GM21717 (cell line): Measurements from ENCODE around the gene EDIL3.
"Not testable (repeated sequence)": the region's sequence is repeated elsewhere in the genome, so short reads cannot be mapped to it uniquely, and the experiment has no call there.

Experiments used
- ATAC-seq: cut with Tn5 transposase; IDR thresholded peaks from one replicate; pipeline ENCODE4 v1.9.1; 2021; ENCODE audit warnings: mild to moderate bottlenecking, moderate library complexity; ENCODE audit not compliant: unreplicated experiment

The EDIL3 gene

DNA sequence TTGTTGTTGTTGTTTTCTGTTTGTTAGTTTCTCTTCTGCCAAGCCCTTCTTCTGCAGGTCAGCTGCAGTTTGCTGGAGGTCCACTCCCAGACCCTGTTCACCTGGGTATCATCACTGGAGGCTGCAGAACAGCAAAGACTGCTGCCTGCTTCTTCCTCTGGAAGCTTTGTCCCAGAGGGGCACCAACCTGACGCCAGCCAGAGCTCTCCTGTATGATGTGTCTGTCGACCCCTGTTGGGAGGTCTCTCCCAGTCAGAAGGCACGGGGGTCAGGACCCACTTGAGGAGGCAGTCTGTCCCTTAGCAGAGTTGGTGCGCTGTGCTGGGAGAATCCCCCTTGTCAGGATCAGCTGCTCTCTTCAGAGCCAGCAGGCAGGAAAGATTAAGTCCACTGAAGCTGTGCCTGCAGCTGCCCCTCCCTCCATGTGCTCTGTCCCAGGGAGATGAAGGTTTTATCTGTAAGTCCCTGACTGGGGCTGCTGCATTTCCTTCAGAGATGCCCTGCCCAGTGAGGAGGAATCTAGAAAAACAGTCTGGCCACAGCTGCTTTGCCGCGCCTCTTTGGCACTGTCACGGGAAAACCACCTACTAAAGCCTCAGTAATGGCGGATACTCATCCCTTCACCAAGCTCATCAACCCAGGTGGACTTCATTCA lies 299.2 kb downstream of the EDIL3 start:
- no peak for ATAC-seq

DNA sequence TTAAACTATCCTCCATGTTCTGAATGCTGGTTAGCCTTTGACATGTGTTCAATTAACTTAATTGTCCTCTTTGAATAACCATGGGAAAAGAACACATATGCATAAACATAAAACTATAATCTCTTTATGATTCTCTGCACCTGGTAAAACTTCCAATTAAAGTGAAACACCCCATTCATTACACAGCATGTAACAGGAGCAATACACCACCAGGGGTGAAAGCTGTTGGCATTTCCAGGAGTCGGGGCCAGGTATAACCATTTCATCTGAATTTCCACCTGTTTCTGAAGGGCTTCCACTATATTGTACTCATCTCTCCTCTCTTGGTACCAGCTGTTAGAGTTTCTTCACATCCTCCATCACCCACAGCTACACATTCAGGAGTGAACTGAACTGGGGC lies 303.8 kb downstream of the EDIL3 start:
- ATAC-seq, result no peak

DNA sequence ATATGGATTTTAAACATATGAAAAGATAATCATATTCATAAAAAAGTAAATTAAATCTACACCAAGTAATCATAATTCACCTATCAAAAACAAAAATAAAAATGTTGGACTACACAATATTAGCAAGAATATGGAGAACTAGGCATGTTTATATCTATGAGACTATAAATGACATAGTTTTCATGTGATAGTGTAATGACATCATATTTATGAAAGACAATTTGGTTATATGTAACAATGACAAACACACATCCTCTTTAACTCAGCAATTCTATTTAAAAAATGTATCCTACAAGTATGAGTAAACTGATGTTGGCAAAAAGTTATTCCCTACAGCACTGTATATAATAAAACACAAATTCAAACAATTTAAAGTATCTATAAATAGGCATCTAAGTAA lies 312.3 kb downstream of the EDIL3 start:
- no peak for ATAC-seq

DNA sequence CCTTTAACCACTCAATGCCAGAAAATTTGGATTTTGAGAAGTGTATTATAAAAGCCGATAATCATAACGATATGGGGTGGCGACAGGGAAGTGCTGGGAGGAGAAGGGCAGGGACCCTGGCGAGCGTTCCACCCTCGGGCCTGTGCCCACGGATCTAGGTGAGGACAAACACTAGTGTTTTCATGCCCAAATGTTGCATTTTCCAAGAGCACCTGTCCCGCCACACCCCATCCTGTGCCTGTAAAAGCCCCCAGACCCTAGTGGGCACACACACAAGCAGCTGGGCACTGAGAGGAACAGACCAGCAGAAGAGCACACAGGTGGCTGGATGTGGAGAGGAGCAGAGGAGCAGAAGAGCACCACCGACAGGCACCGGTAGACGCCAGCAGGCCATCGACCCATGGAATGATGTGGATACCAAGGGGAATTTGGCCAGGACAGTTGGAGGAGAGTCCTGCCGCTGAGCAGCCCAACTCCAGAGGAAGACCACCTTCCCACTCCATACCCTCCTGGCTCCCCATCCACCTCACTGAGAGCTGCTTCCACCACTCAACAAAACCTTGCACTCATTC lies 315.0 kb downstream of the EDIL3 start:
- no peak for ATAC-seq

DNA sequence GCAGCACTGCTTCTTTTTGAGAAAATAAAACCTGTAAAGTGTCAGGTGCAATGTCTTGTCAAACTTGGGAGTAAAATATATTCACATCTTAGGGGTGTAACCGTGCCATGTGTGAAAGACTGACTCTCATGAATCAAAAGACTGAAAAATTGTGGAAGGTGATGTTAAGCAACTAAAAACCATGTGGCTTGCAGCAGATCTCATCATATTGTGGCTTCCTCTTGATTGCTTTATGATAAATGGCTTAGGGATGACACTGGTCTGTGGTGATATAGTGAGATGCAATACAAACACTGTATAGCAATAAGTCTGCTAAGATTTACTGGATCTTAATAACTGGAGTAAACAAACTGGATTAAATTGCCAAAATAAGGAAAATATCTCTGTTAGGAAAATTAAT lies 321.6 kb downstream of the EDIL3 start:
- ATAC-seq, result no peak

DNA sequence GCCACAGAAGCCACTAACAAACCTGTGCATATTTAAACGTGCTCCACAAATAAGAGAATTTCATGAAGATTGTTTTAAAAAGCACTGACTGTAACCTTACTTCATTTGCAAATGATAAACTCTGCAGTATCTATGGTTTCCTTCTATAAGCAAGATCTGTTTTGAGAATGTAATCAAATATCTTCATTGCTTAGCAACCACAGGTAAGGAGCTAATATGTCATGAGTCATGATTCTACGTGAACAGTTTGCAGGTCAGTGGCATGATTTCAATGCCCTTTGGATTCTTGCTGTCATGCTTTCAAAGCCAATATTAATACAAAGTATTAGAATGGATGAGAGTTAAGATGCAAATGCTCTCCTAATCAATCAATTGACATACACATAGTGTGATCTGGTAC lies 325.0 kb downstream of the EDIL3 start:
- ATAC-seq, result no peak

DNA sequence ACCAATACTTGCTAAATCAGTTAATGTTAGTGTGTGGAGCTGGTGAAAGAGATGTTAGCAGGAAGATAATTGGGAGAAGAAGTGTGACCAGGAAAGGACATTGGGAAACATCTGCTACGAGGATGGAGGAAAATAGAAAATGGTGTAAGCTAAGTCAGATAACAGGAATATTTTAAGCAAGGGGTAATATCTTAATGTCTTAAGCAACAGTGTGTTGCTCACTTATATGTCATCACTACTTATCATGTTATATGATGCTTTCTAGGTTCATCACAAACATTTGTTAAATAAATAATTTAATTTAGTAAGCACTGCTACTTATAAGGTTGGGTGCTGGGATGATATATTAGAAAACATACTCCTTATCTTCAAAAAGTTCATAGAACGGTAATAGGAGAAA lies 326.1 kb downstream of the EDIL3 start:
- no peak for ATAC-seq

DNA sequence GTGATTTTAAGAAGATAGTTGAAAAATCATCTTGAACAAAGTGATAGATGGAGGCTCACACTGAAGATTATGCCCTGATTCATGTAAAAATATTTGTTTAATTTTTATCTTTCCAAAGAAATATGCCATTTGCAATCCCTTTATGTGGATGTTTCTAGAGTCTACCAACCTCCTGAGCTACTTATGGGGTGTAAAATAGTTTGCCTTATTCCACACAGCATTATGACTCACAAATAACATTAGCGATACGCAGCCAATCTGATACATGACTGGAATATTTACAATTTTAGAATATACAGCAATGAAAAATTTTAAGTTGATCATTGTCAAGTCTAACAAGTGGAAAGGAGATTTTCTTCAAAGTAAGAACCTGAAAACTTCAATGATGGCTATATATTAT lies 327.5 kb downstream of the EDIL3 start:
- no peak for ATAC-seq

DNA sequence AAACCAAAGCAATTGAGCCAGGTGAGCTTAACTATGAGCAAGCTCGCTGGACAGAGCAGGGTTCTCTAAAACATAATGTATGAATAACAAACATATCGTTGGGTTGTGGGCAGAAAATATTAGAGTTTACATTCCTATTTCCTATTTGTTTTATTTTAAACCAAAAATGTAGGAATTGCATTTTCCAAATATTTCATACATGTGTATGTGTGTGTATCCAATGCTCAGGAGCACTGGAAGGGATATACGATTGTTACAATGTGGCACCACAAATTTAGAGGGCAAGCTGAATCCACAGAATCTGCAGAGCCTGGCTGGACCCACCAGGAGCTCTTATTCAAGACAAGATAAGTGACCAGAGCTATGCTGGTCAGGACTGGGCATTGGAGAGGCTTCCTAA lies 338.7 kb downstream of the EDIL3 start:
- no peak for ATAC-seq

DNA sequence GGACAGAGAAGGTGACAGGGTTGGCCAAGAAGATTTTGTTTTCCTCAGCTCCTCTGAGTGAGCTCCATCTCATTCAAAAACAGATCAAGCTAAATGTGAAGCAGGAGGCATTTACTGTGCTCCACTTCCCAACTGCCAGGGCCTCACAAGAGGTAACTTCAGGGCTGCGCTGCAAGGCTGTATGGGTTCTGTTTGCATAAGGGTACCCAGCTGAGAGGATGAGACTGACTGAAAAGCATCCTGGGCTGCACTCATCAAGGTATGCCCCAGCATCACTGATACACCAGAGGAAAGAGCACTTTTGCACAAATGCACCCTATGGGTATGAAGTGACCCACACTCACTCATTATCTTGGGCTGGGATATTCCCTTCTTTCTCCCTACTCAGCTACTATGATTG lies 347.8 kb downstream of the EDIL3 start:
- no peak for ATAC-seq

DNA sequence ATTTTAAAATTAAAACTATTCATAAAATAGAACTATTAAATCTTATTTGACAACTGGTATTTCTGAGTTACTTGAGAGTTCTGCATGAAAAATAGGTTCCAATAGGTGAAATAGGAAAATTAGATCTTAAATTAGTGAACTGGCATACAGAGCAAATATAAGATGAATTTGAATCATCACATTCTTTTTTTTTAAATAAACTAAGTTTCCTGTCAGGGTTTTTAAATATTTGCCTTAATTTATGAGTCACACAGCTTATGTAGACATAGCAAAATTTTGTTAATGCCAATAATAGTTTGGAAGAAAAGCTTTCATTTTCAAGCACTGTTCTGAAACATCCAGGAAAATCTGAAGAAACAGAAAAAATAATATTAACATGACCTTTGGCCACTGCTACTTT lies 352.4 kb downstream of the EDIL3 start:
- ATAC-seq, result no peak

DNA sequence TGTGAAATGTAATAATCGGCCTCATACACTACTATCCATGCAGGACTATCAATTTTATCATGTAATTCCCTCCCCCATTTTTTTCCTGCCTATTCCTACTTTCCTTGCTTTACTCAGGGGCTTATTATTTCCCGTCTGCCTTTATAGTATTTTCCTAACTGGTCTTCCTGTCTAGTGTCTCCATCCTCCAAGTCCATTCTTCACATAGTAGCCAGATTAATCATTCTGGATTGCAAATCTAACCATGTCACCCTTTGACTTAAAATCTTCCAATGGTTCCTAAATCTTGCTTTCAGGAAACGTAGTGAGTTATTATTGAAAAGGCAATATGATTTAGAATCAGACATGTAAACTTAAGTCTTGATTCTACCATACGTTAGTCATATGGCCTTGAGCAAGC lies 356.6 kb downstream of the EDIL3 start:
- ATAC-seq, result no peak

DNA sequence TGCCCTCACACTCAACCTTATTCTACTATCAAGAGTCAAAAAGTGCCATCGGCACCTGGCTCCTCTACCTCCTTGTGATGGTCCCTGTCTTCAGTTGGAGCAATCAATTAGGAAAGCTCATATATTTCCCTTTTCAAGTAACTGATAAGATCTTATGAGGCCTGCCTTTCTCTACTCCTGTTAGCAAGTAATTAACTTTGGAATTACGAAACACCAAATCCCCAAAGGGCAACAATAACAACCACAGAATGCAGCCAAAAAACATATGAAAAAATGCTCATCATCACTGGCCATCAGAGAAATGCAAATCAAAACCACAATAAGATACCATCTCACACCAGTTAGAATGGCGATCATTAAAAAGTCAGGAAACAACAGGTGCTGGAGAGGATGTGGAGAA lies 366.2 kb downstream of the EDIL3 start:
- ATAC-seq, result not testable (repeated sequence)

DNA sequence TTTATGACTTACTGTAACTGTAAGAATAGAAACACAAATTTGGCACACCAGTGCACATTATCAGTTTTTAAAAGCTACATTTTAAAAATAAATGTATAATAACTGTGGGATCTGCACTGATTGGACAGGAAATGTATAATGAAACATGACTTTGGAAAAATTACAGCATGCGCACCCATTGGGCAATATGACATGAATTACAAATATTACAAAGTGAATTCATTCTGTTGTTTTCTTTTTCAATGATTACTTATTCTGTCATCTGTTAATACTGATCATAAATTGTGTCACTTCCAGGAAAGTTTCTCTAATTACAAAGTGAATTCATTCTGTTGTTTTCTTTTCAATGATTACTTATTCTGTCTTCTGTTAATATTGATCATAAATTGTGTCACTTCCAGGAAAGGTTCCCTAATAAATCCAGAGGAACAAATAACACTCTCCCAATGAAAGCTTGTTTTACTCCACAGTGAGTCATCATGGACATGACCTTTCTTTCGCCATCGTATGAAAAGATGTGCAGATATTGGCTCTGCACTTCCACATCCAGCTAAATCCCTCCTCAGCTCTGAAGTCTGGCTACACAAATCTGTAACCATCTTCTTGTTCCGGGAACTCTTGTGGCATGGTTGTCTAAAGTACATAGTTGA lies 367.0 kb downstream of the EDIL3 start:
- ATAC-seq, result no peak

DNA sequence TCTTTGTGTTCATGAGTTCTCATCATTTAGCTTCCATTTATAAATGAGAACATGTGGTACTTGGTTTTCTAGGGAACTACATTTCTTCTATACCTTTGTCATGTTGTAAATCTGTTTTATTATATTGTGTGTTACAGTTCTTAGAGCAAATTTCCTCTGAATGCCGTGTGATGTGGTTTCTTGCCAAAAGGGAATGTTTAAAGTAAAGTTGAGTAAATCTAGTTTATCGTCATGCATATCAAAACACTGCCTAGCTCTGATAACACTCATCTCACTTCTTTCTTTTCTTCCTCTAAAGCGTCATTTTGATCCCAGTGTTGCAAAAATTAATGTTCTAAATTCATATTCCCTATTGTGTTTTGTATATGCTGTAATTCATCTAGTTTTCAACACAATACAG lies 368.6 kb downstream of the EDIL3 start:
- ATAC-seq, result no peak

DNA sequence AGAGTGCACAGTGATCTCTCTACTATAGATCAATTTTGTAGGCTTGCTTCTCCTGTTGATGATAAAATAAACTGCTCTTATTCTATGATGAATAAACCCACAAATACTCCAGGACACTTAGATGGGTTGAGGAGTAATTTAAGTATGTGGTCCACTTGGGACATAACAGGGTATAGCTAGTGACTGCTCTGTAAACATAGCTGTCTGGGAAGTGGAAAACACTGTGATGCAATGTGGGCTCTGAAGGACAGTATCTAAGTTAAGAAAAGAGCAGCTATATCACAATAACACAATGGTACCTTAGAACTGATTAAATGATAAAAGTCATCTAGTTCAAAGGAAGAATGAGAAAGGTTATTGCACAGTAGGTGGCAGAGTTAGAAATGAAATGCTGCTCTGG lies 369.7 kb downstream of the EDIL3 start:
- ATAC-seq, result no peak

DNA sequence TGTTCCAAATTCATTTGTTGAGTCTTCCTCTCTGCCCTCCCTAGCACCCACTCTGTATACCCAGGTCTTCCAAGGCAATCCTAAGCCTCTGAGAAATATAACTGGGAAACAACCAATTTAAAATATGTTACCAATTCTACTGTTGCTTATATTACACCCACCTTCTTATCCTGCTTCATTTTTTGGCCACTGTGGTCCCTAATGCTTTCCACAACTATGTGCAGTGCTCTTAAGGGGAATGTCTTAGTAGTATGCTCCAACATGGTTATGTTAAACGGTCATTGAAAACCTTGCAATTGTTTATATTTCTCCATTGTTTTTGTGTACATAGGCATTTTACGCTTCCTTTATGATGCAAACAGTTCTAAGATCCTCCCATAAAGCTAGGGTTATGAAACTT lies 390.9 kb downstream of the EDIL3 start:
- no peak for ATAC-seq

DNA sequence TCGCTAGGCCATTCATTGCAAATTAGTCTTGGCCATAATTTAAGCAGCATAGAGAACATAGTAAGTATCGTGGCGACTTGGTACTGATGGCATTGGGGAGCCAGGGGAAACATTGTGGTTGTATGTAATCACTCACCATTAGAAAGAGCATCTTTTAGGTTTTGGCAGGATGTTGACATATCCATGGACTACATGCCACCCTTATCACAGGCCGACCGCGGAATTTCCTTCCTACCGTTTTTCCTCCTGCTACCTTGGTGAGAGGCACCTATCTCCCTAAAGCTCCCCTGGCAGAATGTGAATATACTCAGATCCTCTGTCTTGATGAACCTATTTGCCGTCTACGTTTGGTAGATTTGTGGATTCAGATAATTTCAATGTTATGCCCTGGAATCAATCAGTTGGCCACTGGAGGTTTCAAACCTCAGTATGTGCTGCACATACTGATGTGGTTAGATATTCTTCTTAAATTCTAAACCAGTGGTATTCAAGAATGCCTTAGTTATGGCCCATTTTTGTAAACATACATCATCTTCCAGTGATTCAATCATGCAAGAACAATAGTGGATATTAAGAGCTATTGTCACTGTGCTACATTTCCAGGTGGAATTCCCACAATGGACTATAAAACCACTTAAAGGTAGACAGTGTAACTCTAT lies 393.0 kb downstream of the EDIL3 start:
- no peak for ATAC-seq

DNA sequence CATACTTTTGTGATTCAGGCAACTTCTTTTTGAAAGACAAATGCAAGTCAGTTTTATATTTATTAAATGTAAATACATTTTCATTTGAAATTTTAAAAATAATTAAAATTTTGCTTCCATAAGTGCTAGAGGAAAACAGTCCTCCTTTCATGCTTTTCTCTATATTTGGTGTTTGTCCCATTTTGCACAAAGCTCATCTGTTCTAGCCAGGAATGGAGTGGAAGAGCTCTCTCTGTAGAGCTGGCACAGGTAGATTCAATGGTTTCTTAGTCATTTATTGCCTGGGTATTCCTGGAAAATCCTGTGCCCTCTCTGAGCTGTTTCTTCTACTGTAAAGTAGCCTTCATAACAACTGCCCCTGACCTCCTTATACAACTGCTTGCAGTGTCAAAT lies 396.4 kb downstream of the EDIL3 start:
- ATAC-seq, result no peak

DNA sequence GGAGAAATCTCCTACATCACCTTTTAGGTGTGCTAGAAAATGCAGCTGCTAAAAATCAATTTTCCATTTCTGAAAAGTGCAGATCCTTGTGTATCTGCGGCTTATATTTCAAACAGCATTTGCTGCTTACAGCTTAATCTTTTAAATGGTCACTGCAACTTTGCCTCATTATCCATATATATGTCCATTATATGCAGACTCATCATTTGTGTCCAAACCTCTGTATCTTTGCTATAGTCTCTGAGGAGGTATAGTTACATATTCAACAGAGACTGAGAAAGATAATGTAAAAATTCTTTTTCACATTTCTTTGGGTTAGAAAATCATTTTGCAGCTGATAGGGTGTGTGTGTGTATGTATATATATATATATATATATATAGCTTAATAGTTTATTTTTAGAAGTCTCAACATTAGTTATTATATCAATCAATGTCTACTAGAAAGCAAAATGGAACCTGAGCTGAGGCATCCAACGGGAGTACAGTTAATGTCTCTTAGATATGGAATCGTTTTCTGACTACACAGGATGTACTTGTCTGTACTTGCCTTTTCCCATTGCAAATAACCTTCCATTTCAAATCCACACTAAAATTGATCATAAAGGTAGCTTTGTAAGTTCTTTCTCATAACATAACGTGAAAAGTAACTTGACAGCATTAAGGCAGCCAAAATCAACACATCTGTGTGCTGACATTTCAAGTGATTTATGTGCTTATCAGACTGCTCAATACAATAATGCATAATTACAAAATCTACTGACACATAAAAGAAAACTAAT lies 397.0 kb downstream of the EDIL3 start:
- no peak for ATAC-seq

DNA sequence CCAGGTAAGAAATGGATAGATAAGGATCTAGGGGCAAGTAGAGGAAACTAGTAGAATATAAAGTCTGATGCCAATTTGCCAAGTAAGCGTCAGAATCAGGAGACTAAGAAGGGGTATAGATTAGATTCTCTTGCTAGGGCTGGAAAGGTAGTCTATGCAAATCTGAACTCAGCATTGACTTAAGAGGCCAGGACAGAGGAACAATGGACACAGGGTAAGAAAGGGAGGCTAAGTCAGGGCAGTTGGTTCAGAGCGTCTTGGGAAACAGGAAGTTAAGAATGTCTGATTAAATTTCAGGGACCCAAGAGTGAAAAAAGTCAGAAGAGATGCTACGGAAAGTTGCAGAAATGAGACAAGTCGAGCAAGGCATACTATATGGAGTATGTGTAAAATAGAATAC lies 400.8 kb downstream of the EDIL3 start:
- ATAC-seq, result no peak
